Measurements from ENCODE around the gene IFIH1. TPM values are rescaled to one million over a fixed set of nuclear protein-coding genes. Genes with fewer than 3 reads are reported as not detected.

Gene IFIH1
- total RNA-seq, 1 donor from 2014 or later, result 12.3 TPM

DNA sequence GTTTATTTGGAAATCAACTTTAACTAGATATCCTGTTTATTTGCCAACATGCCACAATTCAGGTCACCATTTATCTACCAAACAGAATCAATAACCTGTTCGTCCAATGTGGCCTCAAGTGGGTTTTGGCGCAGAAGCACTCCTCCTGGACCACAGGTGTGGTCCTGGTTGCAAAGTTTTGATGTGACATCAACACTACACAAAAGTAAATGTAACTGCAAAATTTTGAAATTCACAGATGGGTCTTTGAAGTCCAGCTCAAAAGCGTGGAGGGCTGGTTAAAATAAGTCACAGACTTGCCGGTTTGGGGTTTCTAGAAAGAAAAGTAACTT, 25.0 kb upstream of the IFIH1 start:
- TF ChIP-seq, protein P1, sequence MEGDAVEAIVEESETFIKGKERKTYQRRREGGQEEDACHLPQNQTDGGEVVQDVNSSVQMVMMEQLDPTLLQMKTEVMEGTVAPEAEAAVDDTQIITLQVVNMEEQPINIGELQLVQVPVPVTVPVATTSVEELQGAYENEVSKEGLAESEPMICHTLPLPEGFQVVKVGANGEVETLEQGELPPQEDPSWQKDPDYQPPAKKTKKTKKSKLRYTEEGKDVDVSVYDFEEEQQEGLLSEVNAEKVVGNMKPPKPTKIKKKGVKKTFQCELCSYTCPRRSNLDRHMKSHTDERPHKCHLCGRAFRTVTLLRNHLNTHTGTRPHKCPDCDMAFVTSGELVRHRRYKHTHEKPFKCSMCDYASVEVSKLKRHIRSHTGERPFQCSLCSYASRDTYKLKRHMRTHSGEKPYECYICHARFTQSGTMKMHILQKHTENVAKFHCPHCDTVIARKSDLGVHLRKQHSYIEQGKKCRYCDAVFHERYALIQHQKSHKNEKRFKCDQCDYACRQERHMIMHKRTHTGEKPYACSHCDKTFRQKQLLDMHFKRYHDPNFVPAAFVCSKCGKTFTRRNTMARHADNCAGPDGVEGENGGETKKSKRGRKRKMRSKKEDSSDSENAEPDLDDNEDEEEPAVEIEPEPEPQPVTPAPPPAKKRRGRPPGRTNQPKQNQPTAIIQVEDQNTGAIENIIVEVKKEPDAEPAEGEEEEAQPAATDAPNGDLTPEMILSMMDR (IDR thresholded peaks at IDR 0.05), result no peak
- TF ChIP-seq POLR2A (IDR thresholded peaks at IDR 0.05) (no peak), POLR2AphosphoS5 (IDR thresholded peaks at IDR 0.05; ENCODE audit: insufficient read depth in 1 of 2, low read depth in 1 of 2) (no peak)
- Histone ChIP-seq H3K4me1 (peaks cover 6% of the 10 kb centered on the region), H3K27ac (no peak overlapping the region), H3K9me3 (no peaks in the 10 kb centered on the region), H3K4me3 (peak overlapping the region; percentile 64 to 83), H3K36me3 (no peaks in the 10 kb centered on the region), H3K27me3 (no peaks in the 10 kb centered on the region)
- no peak for DNase-seq (ENCODE audit: extremely low spot score in 2 of 2)
- intact Hi-C loops (cut with DNase I), result no loop called here

DNA sequence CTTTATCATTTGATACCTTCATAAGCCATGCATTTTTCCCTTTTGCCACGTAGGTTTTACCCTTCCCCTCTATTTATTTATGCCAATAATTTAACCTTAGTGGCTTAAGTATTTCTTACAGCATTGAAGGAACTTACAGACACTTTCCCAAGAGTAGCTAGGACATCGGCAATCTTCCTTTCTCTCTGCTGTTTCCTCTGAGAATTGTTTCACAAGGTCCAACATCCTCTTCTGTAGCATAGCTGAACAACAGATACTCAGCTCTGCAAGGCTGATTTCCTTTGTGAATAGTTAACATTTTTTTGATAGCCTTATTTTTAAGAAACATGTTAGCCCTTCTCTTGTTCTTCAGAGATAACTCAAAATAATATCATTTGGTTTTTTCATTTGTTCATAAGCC, 24.4 kb upstream of the IFIH1 start:
- Histone ChIP-seq H3K4me3 (no peak overlapping the region), H3K36me3 (no peaks in the 10 kb centered on the region), H3K27me3 (no peaks in the 10 kb centered on the region), H3K27ac (no peak overlapping the region), H3K9me3 (no peaks in the 10 kb centered on the region), H3K4me1 (peaks cover 6% of the 10 kb centered on the region)
- TF ChIP-seq POLR2A (IDR thresholded peaks at IDR 0.05) (no peak), POLR2AphosphoS5 (IDR thresholded peaks at IDR 0.05; ENCODE audit: insufficient read depth in 1 of 2, low read depth in 1 of 2) (no peak)
- TF ChIP-seq, protein P1 (IDR thresholded peaks at IDR 0.05), result no peak
- intact Hi-C loops (cut with DNase I), result no loop called here
- no peak for DNase-seq (ENCODE audit: extremely low spot score in 2 of 2)

DNA sequence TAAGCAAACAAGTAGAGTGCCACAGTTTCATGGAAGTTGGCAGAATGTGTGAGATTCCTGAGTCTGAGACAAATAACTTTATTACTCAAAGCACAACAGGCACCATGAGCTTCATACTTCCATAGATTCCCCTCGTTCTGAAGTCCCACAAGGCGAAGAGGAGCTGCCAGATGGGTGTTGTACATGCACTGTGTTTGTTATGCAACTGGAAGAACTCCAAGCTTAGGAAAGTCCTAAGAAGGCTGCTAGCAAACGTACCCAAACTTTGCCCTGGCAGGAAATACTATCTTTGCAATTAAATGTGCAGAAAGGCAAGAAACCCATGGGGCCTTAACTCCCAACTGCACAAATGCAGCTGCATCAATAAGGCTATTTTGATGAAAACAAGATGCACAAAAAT, 23.8 kb upstream of the IFIH1 start:
- TF ChIP-seq POLR2A (IDR thresholded peaks at IDR 0.05) (no peak), POLR2AphosphoS5 (IDR thresholded peaks at IDR 0.05; ENCODE audit: insufficient read depth in 1 of 2, low read depth in 1 of 2) (no peak)
- TF ChIP-seq, protein P1 (IDR thresholded peaks at IDR 0.05), result no peak
- Histone ChIP-seq H3K27ac (no peak overlapping the region), H3K4me1 (peaks cover 6% of the 10 kb centered on the region), H3K27me3 (no peaks in the 10 kb centered on the region), H3K9me3 (no peaks in the 10 kb centered on the region), H3K4me3 (no peak overlapping the region), H3K36me3 (no peaks in the 10 kb centered on the region)
- intact Hi-C loops (cut with DNase I), result no loop called here
- DNase-seq (ENCODE audit: extremely low spot score in 2 of 2), result no peak

DNA sequence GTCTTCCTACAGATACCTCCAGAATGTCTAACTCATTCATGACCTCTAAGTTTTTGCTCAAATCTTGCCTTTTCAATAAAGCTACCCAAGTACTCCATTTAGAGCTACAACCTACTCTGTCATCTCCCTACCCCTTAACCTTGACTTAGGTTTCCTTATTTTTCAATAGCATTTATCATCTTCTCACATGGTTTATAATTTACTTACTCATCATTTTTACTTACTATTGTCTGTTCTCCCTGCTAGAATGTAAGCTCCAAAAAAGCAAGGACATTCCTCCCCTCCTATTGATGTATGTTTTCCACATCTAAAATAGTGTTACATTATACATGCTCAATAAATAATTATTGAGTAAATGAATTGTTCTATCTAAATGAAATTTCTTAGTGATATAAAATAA, 22.3 kb upstream of the IFIH1 start:
- H3K9me3 ChIP-seq, result no peaks in the 10 kb centered on the region
- intact Hi-C loops (cut with DNase I), result no loop called here
- H3K4me1 ChIP-seq, result peaks cover 6% of the 10 kb centered on the region
- no peak overlapping the region for H3K4me3 ChIP-seq
- no peaks in the 10 kb centered on the region for H3K27me3 ChIP-seq
- no peaks in the 10 kb centered on the region for H3K36me3 ChIP-seq
- DNase-seq (ENCODE audit: extremely low spot score in 2 of 2), result no peak
- TF ChIP-seq POLR2AphosphoS5 (IDR thresholded peaks at IDR 0.05; ENCODE audit: insufficient read depth in 1 of 2, low read depth in 1 of 2) (no peak), POLR2A (IDR thresholded peaks at IDR 0.05) (no peak)
- TF ChIP-seq, protein P1 (IDR thresholded peaks at IDR 0.05), result no peak
- no peak overlapping the region for H3K27ac ChIP-seq

DNA sequence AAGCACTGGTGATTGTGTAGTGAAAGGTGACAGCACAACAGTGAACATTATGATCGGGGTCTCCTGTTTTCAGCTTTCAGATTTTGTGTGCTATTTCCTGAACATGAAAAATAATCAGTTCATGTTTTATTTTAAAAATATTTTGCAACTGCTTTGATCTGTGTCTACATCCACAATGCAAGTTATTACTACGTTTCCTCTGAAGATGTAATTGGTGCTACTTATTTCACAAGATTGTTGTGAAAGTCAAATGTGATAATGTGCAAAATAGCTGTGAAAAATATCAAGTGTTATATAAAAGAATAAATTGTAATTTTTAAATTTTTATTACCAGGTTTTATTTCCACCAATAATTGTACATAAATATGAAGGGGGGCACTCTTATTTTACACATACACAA, 19.4 kb upstream of the IFIH1 start:
- intact Hi-C loops (cut with DNase I), result no loop called here
- Histone ChIP-seq H3K9me3 (no peaks in the 10 kb centered on the region), H3K36me3 (no peaks in the 10 kb centered on the region), H3K27ac (no peak overlapping the region), H3K4me3 (no peak overlapping the region), H3K27me3 (no peaks in the 10 kb centered on the region), H3K4me1 (no peaks in the 10 kb centered on the region)
- DNase-seq (ENCODE audit: extremely low spot score in 2 of 2), result no peak
- TF ChIP-seq, protein P1 (IDR thresholded peaks at IDR 0.05), result no peak
- TF ChIP-seq POLR2AphosphoS5 (IDR thresholded peaks at IDR 0.05; ENCODE audit: insufficient read depth in 1 of 2, low read depth in 1 of 2), result no peak
- no peak for TF ChIP-seq POLR2A (IDR thresholded peaks at IDR 0.05)

Measured in vagina (tissue), 2 donors.